Measurements from ENCODE around the gene AXIN1. TPM values are rescaled to one million over a fixed set of nuclear protein-coding genes. Genes with fewer than 3 reads are reported as not detected.

Gene AXIN1
- total and polyA plus RNA-seq, 2 of the 8 experiments (the other 6 are each of a cell fraction or from before 2014, with no cell fraction given), result 12.5 to 41.9 TPM

GRCh38 chr16:265711-266110, 86.8 kb downstream of the AXIN1 start:
- H2BK20ac ChIP-seq (ENCODE audit: low read length), result no peak overlapping the region
- POLR2A ChIA-PET (ENCODE audit: partially characterized antibody), result interaction anchor here (1.5 kb wide), 1 partner anchor 11 kb away, joined by 6 read pairs; the partner anchor contains the start of gene RGS11
- no peak for FAIRE-seq

More at GRCh38 chr16:265711-266110, 86.8 kb downstream of the AXIN1 start:
- Histone ChIP-seq H3K36me3 (ENCODE audit: control insufficient read depth in 2 of 4, insufficient read depth in 4 of 4, low read length in 3 of 4) (peaks cover 0 to 7% (median 3%) of the 10 kb centered on the region in 4 experiments; a peak in 3 of 8 replicates), H3K23ac (ENCODE audit: insufficient read length) (no peak overlapping the region), H4K8ac (ENCODE audit: extremely low read depth, insufficient read depth, low read length) (no peak overlapping the region), H4K5ac (ENCODE audit: insufficient read length, low read depth, low read length) (no peak overlapping the region), H2BK15ac (ENCODE audit: low read length) (no peak overlapping the region), H3K9ac (replicated peaks in 1 of 4; ENCODE audit: extremely low read depth in 1 of 4, low read depth in 3 of 4, low read length in 3 of 4) (no peak overlapping the region), H3K9me3 (ENCODE audit: insufficient read depth in 2 of 2, low read depth in 1 of 2, low read length in 1 of 2) (no peaks in the 10 kb centered on the region), H2BK12ac (ENCODE audit: low read depth, low read length) (no peak overlapping the region), H2AK5ac (ENCODE audit: low read depth, low read length) (no peak overlapping the region), H4K91ac (replicated peaks; ENCODE audit: insufficient read length, low read length) (no peak overlapping the region), H3K4me1 (replicated peaks in 1 of 4; ENCODE audit: control insufficient read depth in 3 of 4, insufficient read depth in 4 of 4, low read length in 3 of 4) (no peaks in the 10 kb centered on the region; a peak in 1 of 7 replicates), H2AFZ (ENCODE audit: low read length) (no peak overlapping the region), H3K27ac (ENCODE audit: low read depth, low read length) (no peak overlapping the region), H2BK5ac (ENCODE audit: low read depth, low read length) (no peak overlapping the region), H3K14ac (ENCODE audit: insufficient read length) (no peak overlapping the region), H3K79me1 (ENCODE audit: low read depth, low read length) (no peaks in the 10 kb centered on the region), H4K20me1 (replicated peaks in 1 of 2; ENCODE audit: control insufficient read depth in 1 of 2, insufficient read depth in 2 of 2, low read length in 2 of 2) (peaks cover 0 to 17% of the 10 kb centered on the region in 2 experiments), H3K4me2 (ENCODE audit: insufficient read depth in 1 of 2, low read depth in 2 of 2, low read length in 2 of 2) (no peak overlapping the region), H3K18ac (ENCODE audit: extremely low read depth, low read length) (no peak overlapping the region), H3K23me2 (ENCODE audit: low read depth, low read length) (peaks cover 4% of the 10 kb centered on the region; the same call in 1 of the 2 replicates), H3K27me3 (replicated peaks in 1 of 4; ENCODE audit: control insufficient read depth in 3 of 4, extremely low read depth in 1 of 4, insufficient read depth in 3 of 4, low read length in 3 of 4) (no peaks in the 10 kb centered on the region), H3K4me3 (ENCODE audit: extremely low read depth in 1 of 4, insufficient read depth in 2 of 4, low read depth in 3 of 4, low read length in 4 of 4) (no peak overlapping the region), H3K56ac (replicated peaks; ENCODE audit: insufficient read length, low read depth, low read length) (no peak overlapping the region), H2BK120ac (replicated peaks; ENCODE audit: low read depth, low read length) (no peak overlapping the region), H3K79me2 (ENCODE audit: control insufficient read depth in 1 of 2, insufficient read depth in 2 of 2, low read length in 2 of 2) (no peaks in the 10 kb centered on the region), H3K4ac (replicated peaks; ENCODE audit: insufficient read length, low read depth, low read length) (no peak overlapping the region)
- CTCF ChIA-PET (ENCODE audit: partially characterized antibody), result interaction anchor here (0.9 to 1.4 kb wide), 3 partner anchors 38 to 96 kb away, joined by 3 to 4 read pairs (median 3); no protein-coding TSS in a partner anchor
- WGBS, 2 experiments (ENCODE audit: extremely low coverage in 1 of 2, insufficient coverage in 1 of 2, insufficient read length in 1 of 2, insufficient replicate concordance in 2 of 2, low coverage in 1 of 2, low lambda C conversion rate in 2 of 2, missing lambda C conversion rate in 1 of 2), result 90% methylated on average over 12 of the region's 12 CpGs; no CpG with 5 or more reads in 1 of the 2 experiments
- no peak for TF ChIP-seq KDM5A (IDR thresholded peaks at IDR 0.05; ENCODE audit: low read length)
- no peak for TF ChIP-seq ASH2L (IDR thresholded peaks at IDR 0.05; ENCODE audit: low read length)
- no peak for TF ChIP-seq SP1 (IDR thresholded peaks at IDR 0.05; ENCODE audit: low read depth, low read length)
- TF ChIP-seq MAFK (IDR thresholded peaks at IDR 0.05; ENCODE audit: low read depth, low read length), result no peak
- no peak for TF ChIP-seq MAX (IDR thresholded peaks at IDR 0.05)
- no peak for TF ChIP-seq POU5F1 (IDR thresholded peaks at IDR 0.05; ENCODE audit: low read depth, low read length)
- no peak for TF ChIP-seq USF2 (IDR thresholded peaks at IDR 0.05; ENCODE audit: low read length)
- TF ChIP-seq CREB1 (IDR thresholded peaks at IDR 0.05), result no peak
- no peak for DNase-seq (ENCODE audit: low read depth in 1 of 2, low spot score in 2 of 2)
